Hematopoietic multipotent progenitor cell treated with erythropoietin and hydrocortisone succinate and interleukin-3 and kit ligand, for 17 days (in vitro differentiated cells): ENCODE data around the gene LRRC56.

ENCODE experiments used
- DNase-seq: peaks from one replicate; pipeline ENCODE4 v3.0.0-alpha.2; 2015; ENCODE audit warnings: low spot score

Gene LRRC56

DNA sequence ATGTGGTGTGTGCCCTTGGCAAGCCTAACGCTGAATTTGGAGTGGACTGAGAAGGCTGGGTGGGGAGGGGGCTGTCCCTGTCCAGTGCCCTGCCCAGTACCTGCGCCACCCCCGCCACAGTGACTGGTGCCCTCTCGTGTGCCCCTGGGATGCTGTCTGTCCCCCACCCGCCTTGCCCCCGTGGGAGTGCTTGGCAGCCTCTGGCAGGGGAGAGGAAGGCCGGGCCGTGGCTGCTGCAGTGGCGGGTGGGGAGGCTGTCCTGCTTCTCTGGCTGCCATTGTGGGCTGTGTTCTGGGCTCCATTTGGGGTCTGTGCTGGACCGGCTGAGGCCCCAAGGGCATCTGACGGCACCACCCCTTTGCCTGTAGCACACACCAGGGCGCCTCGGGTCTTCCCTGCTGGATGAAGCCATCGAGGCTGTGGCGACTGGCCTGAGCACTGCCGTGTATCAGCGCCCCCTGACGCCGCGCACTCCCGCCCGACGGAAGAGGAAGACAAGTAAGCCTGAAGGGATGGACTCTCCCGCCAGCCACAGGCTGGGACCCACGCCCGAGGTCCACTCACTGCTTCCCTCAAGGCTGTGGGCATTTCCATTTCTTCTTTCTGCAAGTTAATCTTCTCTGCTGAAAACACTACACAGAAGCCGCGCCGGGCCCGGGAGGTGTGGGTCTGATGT is 60.8 kb downstream of the LRRC56 start:
- DNase-seq = no peak

DNA sequence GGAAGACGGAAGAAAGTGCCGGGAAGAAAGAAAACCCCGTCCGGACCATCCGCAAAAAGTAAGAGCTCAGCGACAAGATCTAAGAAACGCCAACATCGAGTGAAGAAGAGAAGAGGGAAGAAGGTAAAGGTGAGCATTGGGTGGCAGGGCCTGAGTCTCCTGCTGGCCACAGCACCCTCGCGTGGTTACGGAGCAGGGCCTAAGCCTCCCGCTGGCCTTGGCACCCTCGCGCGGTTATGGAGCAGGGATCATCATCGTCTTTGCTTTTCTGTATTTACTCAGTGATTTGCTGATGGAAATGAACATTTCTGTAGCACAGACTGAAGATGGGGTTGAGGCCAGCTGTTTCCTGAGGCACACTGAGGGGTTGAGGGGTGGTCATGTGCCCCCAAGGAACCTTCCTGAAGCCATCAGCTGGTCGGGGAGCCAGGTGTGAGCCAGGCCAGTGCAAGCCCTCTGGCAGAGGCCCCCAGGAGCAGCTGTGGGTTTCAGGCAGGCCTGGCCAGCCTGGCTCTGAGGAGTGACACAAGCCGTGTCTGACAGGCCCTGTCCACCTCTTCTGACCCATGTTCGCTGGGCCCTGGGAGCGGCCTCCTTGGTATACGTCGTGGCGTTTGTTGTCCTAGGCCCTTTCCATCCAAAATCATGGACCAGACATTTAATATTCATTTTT is 64.4 kb downstream of the LRRC56 start:
- no peak for DNase-seq

DNA sequence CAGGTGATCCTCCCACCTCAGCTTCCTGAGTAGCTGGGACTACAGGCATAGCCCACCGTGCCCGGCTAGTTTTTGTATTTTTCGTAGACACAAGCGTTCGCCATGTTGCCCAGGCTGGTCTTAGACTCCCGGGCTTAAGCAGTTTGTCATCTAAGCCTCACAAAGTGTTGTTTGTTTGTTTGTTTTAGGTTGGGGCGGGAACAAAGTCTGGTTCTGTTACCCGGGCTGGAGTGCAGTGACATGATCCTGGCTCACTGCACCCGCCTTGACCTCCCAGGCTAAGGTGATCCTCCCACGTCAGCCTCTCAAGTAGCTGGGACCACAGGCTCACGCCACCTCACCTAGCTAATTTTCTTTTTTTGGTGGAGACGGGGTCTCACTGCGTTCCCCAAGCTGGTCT is 65.8 kb downstream of the LRRC56 start:
- no peak for DNase-seq
